NCI-H2196 (cell line): ENCODE data around the gene SGCA.

ENCODE experiments used
- DNase-seq: peaks from one replicate; lab custom pipeline; 2025; ENCODE audit not compliant: unreplicated experiment; lab: John Stamatoyannopoulos, UW

SGCA gene

DNA sequence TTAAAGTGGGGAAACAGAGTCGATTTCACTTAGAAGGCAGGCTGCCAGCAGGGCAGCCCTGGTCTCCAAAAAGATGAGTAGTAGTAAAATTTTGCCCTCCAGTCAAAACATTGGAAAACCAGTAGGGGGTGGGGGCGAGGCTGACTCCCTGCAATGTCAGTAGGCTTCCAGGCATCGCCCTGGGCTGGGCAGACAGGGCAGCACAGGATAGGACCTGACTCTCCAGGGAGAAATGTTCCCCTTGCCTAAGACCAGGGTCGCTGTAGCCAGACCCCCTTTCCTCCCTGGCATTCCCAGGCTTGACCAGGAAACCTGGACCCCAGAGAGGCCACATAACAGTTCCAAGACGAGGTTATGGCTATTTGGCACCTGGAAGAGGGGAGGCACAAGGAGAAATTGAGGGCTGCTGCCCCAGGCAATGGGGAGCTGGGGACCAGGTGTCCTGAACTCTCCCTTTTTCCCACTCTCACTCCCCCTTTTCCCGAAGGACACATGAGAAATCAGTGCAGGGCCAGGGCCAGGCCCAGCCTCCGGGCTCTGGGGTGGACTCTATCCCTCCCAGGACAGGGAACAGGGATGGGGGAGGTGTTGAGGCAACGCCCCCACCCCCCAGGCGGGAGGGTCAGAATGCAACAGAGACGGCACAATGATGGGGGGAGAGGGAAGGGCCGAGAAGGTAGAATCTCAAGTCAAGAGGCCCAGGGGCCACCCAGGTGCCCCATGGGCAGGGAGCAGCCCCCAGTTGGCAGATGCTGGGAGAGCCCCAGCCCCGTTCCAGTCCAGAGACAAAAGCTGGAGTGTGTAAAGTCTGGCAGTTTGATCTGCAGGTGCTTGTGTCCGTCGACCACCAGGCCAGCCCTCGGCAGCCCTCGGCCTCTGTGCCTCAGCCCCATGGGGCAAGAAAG, 31.3 kb upstream of the SGCA start:
- DNase-seq = no peak

DNA sequence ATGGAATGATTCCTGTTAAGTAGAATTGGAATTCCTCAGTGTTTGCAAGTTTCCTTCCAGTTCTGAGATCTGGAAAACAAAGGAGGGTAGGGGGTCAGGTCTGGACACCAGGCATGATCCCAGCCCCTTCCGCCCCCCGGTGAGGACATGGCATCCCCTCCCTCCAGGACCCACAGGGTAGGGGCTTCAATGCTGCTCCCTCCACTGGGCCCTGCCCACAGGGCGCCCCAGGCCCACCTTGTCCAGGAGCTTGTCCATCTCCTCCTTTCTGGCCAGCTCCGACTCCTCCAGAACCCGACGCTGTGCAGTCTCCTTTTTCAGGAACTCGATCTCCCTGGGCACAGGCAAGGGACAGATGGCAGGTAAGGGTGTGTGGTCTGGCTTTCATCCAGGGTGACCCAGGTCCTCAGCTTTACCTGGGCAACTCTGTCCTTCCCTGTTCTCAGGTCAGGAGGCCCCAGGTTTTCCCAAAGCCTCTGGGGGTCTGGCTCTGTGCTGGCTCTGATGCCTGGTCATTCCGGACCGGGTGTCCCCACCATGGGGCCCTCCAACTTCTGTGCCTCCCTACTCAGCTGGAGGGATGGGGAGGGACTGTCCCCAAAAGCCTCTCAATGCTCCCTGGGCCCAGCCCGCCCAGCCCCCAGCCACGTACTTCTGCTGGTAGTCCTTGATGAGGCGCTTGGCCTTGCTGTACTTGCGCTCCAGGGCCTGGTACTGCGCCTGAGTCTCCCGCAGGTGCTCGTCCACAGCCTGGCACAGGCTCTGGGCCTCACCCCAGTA, 30.3 kb upstream of the SGCA start:
- DNase-seq = no peak

DNA sequence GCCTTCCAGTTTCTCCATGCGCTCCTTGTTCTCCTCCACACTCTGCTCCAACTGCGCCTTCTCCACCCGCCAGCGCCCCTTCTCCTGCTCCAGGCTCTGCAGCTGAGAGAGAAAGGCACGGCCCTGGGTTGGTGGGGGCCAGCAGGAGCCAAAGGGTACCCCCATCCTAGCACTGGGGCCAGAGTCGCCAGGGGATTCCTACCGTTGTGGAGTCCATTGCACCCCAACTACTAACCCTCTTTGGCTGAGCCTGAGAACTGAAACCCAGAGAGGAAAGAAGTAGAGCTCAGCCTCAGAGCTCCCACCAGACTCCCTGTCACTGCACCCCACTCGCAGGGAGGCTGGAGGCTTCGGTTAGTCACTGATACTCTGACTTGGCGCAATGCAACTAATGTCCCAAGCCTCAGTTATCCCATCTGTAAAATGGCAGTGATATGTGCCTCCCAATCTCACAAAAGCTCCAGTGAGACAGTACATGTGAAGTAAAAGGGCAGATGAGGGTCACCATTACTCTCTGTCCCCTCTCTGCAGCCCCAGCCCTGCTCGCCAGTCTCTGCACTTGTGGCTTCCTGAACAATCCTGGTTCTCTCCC, 29.6 kb upstream of the SGCA start:
- DNase-seq = no peak

DNA sequence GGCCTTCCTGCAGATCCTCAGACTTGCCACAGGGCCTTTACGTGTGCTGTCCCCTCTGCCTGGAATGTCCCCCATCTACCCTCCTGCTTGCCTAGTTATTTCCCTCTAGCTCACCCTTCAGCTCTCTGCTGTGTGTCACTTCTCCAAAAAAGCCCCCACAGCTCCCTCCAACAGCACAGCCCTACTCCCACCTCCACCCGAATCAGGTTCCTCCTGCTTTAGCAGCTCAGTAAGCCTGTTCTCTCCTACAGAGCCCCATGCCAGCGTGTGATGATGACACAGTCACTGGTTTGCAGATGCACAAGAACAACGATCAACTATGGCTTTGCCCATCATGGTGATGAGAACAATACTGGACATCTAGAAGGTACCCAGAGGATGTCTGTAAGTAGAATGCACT, 28.8 kb upstream of the SGCA start:
- DNase-seq = no peak

DNA sequence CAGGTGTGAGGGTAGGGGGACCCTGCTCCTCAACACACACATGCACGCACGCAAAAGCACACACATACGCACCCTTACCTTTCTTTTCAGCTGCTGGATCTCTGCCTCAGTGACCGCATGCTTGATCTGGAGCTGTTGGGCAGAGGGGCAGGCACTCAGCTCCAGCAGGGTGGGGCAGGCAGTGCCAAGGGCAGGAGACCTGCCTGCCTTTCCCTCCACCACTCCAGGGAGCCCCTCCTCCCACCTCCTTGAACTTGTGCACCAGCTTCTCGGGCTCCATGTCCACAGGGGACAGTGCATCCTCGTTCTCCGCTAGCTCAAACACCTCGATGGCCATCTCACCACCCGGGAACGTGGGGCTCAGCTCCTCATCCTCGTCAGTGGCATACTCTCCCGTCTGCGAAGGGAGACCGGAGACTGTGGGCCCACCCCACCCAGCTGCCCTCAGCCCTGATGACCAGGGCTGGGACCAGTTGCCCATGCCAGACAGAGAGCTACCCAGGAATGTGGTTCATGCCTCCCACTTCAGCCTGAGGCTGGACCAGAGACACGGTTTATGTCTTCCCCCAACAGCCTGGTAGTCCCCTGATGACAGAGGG, 26.5 kb upstream of the SGCA start:
- DNase-seq = no peak

DNA sequence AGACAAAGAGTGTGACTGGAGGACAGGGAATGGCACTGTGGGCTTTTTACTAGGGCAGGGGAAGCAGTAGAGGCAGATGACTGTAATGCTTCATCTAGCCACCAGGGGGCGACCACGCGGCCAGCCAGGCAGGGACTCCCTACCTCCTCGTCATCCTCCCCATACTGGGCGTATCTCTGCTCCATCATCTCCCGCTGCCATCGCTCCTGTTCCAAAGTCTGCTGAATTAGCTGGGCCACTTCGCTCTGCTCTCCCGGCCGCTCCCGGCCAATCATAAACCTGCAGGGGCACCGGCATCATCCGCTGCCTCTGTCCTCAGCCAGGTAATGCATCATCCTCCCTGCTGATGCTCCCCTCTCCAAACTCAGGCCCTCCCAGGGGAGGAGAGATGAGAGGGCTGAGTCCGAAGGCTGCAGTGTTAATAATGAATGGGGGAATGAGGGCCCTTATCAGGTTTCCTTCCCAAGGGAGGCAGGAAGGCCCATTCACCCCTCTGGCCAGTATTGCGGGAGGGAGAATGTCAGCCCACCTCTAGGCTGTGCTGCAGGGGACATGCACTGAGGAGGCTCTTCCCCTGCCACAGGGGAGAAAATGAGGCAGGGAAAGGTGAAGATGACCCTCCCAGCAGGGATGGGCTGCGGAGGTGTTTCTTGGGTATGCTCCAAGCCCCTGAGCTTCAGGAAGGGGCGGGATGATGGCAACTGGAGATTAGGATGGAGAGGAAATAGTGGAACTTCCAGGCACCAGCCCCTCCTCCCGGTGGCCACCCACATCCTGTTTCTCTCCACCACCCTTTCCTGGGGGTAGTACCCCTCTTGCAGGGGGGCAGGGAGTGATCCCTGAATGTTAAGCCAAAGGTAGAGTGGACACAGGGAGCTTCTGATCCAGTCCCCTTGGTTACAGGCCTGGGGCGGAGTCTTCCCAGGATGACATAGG, 25.6 kb upstream of the SGCA start:
- peak; percentile 20 for DNase-seq

DNA sequence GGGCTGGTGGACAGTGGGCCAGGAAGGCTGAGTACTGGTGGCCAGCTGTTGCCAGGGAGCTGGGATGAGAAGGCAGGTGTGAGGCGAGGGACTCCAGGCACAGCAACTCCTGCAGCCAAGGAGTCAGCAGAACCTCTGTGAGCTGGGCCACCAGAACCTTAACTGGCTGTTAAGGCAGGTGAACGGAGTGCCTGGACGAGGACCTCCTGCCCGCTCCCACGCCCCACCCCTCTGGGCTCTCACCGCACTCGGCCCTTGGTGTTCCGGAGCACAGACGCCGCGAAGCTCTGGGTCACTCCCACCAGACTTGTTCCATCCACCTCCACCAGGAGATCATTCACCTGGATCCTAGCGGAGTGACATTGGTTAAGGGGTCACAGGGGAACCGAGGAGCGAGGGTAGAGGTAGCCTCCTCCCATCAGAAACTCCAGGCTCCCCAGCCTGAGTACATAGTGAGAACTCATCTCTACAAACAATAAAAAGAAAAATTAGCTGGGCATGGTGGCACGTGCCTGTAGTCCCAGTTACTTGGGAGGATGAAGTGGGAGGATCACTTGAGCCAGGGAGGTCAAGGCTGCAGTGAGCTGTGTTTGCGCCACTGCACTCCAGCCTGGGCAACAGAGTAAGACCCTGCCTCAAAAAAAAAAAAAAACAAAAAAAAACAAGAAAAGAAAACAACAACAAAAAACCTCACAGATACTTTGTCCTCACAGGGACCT, 24.6 kb upstream of the SGCA start:
- DNase-seq = no peak

DNA sequence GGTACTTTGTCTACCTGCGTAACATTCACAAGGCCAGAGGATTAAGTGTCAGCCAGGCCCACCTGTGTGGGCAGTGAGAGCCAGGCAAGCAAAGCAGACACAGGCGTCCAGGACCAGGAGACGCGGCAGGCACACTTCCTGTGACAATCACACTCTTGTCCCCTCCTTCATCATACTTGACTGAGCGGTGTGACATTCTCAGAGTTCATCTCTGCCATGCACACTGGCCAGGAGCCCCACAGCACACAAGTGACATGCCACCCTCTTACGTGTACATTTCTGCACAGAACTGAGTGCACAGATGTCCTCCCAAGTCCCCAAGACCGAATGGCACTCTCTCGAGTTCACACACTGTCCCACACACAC, 24.1 kb upstream of the SGCA start:
- no peak for DNase-seq

DNA sequence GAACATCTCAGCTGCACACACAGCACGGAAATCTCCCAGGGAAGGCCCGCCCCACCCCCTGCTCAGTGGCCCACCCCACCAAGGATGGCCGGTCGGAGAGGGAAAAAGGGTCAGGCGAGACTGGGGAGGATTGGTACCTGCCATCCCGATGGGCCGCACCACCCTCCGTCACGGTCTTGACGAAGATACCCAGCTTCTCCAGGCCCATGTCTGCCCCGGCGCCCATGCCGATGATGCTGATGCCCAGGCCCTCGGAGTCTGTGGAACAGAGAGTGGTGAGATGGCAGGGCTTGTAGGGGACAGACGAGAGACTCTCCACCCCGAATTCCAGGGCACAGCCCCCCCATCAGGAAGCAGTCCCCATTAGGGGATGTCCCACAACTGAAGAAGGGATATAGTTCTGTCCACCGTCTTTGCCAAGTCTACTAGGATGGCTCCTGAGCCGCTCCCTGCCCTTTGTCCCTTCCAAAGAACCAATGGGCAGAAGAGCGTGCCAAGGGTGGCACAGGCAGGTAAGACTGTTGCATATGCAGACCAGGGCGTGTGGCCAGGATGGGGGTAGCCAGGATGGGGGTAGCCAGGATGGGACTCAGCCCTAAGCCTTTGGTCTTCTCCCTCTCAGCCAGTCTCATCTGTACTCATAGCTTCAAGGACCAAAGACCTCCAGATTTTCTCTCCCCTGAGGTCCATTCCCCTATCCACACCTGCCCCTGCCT, 22.2 kb upstream of the SGCA start:
- DNase-seq = no peak

DNA sequence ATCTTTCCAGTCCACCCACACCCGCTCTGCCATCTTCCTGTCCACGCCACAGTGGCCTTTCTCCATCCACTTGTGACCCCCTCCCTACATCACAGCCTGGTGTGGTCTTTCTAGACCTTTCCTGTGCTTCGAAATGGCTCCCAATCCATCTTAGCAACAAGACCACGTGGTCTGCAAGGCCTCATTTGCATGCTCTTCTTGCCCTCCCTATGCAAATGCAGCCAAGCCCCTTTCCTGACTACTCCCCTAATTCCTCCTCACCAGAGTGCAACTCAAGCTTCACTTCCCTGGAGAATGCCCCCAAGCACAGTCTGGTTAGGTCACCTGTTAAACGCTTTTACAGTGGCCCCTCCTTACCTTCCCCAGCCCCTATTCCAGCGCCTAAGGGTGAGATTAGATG, 21.4 kb upstream of the SGCA start:
- no peak for DNase-seq

DNA sequence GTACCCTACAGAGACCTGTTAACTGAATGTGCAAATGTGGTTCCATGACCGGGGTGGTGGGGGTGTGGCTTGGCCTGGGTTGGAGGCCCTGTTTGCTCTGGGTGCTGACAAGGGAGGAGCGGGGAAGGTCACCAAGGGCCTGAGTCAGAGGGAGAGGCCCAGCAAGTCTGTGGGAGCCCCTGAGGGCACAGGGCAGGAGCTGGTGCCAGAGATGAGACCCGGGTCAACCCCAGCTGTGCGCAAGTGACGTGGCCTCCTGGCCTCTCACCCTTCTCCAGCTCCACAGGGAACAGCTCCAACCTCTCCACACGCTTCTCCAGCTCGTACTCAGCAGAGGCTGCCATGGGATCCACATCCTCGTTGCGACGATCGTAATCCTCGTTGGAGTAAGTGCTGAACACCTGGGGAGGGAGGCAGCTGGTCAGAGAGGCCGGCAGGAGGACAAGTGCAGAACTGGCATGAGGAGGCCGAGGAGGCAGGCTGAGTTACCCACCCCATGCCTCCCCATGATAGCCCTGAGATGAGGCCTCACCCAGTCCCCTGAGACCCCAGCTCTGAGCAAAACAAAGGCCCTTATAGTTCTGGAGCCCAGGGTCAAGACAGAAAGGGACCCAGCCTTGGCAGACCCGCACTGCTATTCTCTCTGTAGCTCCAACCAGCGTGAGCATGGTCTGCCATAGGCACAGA, 20.8 kb upstream of the SGCA start:
- no peak for DNase-seq

DNA sequence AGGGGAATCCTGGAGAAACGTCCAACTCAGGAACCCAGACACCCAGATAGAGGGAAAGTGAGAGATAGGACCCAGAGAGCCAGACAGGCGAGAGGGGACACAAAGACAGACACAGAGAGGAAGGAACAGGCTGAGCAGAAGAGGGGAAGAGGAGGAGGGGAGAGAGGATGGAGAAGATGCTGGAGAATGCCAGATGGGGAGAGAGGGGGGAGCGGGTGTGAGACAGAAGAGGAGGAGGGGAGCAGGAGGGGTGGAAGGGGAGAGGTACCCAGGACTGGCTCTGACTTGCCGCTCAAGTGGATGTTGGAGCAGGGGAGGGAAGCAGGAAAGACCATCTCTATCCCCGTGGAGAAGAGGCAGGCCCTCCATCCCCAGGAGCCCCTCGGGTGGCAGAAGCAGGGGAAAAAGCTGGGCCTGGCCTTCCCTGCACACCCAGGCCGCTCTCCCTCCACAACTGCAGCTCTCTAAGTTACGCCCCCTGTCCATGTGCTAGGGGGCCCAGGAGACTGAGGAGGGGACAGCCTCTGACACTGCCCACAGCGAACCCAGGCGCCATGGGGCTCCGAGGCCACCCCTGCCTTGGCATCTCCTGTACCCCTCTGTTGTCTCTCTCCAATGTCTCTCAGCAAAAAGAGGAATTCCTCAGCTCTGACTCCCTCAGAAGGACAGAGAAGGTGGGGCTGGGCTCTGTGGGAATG, 20.1 kb upstream of the SGCA start:
- DNase-seq = no peak

DNA sequence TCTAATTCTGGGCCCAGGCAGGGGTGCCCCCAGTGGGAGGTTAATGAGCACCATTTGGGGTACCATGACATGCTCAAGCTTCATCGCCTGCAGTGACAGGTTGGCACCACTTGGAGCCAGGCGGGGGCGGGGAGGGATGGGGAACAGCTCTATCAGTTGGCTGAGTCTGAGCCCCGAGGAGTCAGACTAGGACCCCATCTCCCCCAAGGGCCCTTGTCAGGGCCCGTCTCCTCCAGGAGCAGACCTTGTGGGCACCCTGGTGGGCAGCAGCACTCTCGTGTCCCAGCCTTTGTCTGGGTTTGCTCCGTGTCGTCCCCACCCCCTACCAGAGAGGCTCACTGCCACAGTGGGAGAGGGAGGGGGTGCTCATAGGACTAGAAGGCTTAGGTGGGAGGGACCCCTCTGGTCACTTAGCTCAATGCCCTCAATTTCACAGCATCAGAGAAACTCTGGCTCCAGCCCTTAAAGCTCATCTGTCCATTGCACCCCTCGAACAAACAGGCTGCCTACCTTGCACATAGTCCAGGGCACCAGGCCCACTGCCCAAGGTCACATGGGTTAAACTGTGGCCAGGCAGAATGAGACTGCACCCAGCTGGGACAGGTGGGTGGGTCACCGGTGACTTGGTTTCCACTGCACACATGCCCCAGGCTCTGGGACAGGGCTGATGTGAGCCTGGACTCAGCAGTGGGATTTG, 19.4 kb upstream of the SGCA start:
- DNase-seq = no peak

DNA sequence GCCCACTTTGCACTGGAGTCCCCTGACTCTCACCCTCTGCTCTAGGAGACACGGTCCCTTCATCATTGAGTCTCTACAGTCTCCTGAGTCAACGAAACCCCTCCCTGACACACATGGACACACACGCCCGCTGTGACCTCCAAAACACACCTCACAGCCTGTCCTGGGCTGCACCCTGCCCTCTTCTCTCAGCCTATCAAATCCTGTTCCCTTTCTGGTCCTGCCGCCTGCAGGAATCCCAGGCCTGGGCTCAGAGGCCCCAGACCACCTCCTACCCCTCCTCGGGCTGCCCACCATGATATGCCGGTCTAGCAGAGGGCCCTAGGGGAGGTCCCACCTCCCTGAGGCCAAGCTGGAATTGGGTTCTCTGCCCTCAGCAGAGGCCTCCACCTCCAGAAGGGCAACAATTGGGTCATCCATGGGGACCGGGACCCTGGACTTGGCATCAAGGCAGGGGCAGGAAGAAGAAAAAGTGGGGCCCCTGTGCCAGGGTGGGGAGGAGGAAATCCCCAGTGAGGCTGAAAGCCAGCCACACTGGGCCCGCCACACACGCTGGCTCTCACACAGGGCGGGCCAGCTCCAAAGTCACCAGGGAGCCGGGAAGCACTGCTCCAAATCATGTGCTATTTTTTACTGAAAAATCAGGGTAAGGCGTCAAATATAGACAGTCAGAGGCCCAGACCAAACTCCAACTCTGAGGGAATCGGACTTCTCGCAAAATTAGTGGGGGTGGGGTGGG, 18.7 kb upstream of the SGCA start:
- no peak for DNase-seq

DNA sequence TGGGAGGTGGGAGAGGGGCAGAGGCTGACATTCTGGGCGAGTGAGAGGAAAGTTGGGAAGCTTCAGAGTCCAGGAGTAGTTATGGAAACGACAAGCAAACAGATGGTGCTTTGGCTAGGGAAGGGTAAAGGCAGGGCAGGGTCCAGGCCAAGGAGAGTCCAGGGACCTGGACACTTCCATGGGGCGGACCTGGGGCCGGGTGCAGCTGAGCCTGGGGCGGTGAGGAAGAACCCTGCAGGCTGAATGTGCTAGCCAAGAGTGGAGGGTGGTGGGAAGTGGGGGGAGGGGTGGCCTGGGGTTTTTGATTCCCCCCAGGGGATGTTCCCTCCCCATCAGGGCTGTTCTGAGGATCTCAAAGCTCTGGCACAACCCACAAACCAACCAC, 18.0 kb upstream of the SGCA start:
- DNase-seq = no peak

DNA sequence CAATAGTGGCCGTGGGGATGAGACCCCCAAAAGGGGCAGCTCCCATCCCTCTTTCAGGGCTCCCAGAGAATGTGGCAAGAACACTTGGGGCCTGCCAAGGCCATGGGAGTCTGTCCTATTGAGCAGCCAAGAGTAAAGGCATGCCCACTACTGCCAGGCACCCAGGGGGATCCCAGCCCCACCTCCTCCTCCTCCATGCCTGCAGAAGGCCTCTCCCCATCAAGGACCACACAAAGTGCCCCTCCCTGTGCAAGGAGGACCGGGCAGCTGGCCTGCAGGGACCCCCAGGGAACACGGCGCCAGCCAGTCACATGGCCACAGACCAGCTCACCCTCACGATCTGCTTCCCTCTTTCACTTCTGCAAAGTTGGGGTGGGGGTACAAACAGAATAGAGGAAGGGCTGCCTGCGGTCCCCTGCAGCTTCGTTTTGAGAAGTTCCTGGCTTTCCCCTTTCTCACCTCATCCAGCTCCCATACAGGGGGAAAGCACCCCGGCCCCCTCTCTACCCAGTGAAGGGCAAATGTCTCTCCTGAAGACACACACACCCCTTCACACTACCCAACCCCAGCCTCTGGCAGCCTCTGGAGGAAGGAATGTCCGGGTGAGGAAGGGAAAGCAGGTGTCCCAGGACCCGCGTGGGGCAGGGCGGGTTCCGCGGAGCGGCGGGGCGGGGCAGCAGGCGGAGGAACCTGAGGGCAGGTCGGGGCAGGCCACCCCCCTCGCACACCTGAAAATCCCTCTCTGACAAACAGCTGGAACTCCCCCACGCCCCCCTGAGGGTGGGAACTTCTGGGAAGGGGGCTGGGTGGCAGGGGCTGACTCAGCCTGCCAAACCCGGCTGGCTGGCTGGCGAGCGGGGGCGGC, 17.3 kb upstream of the SGCA start:
- DNase-seq = no peak
